Measurements from ENCODE around the gene SH3PXD2B.
A peak's percentile ranks its signal among the peaks of the same experiment; 100 is the strongest.
"Not testable (repeated sequence)": the region's sequence is repeated elsewhere in the genome, so short reads cannot be mapped to it uniquely, and the experiment has no call there.

SH3PXD2B gene

GRCh38 chr5:172485511-172486202 lies 31.3 kb upstream of the SH3PXD2B start:
- DNase-seq: no peak

GRCh38 chr5:172484664-172485063 lies 30.3 kb upstream of the SH3PXD2B start:
- DNase-seq: no peak

- DNase-seq: no peak
Measured at GRCh38 chr5:172482156-172483020, 28.1 kb upstream of the SH3PXD2B start.

- no peak for DNase-seq
Measured at GRCh38 chr5:172481011-172481800, 26.9 kb upstream of the SH3PXD2B start.

- no peak for DNase-seq
Measured at GRCh38 chr5:172479784-172480115, 25.4 kb upstream of the SH3PXD2B start.

GRCh38 chr5:172479034-172479783 lies 24.9 kb upstream of the SH3PXD2B start:
- peak; percentile 64 to 69 for DNase-seq

- DNase-seq: not testable (repeated sequence)
Measured at GRCh38 chr5:172478695-172479033, 24.3 kb upstream of the SH3PXD2B start.

- DNase-seq: no peak
Measured at GRCh38 chr5:172478256-172478655, 23.9 kb upstream of the SH3PXD2B start.

- DNase-seq: no peak
Measured at GRCh38 chr5:172477466-172477865, 23.1 kb upstream of the SH3PXD2B start.

- no peak for DNase-seq
Measured at GRCh38 chr5:172474293-172474692, 20.0 kb upstream of the SH3PXD2B start.

- DNase-seq: no peak
Measured at GRCh38 chr5:172473427-172473826, 19.1 kb upstream of the SH3PXD2B start.

- no peak for DNase-seq
Measured at GRCh38 chr5:172469697-172470096, 15.4 kb upstream of the SH3PXD2B start.

GRCh38 chr5:172466062-172466461 lies 11.7 kb upstream of the SH3PXD2B start:
- DNase-seq: no peak

- no peak for DNase-seq
Measured at GRCh38 chr5:172463031-172463430, 8.7 kb upstream of the SH3PXD2B start.

- no peak for DNase-seq
Measured at GRCh38 chr5:172459783-172460165, 5.4 kb upstream of the SH3PXD2B start.

GRCh38 chr5:172458976-172459782 lies 4.9 kb upstream of the SH3PXD2B start:
- no peak for DNase-seq

GRCh38 chr5:172456076-172456722 lies 1.9 kb upstream of the SH3PXD2B start:
- no peak for DNase-seq

GRCh38 chr5:172455511-172456061 lies 1.3 kb upstream of the SH3PXD2B start:
- no peak for DNase-seq

- no peak for DNase-seq
Measured at GRCh38 chr5:172455087-172455381, 709 bp upstream of the SH3PXD2B start.

- DNase-seq: no peak
Measured at GRCh38 chr5:172453986-172454357, 353 bp downstream of the SH3PXD2B start.

- DNase-seq: no peak
Measured at GRCh38 chr5:172453206-172453985, 929 bp downstream of the SH3PXD2B start.
